Measurements from ENCODE around the gene MSANTD2. TPM values are rescaled to one million over a fixed set of nuclear protein-coding genes. Genes with fewer than 3 reads are reported as not detected.

The MSANTD2 gene
- total RNA-seq, 1 experiment from 2014 or later = 15.3 TPM

DNA sequence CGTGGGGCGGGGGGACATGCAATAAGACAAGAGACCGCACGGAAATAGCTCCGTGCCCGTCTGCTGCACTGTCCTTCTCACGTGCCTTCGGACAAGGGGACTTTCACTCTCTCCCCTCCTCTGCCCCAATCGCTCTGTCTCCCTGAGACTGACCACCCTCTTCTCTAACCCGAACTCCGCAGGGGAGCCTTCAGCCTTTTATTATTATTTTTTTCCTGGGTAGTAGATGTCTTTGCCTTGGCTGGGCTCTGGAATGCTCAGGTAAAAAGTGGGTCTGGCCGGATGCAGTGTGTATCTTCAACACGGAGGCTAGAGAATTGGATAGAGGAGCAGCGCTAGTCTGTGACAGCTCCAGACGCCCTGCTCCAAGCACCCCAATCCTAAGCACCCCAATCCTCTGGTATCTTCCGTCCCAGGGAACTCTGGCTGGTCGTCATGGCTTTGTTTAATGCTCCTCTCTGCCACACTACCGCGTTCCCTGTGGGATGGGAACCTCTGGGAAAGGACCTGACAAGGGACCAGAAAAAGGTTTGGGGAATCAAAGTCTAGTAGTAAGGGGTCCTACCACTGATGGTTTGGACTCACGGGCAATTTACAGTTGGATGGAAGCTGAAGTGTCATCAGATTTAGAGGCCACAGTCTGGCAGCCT, 39.9 kb upstream of the MSANTD2 start:
- peaks cover 4% of the 10 kb centered on the region for H3K4me1 Mint-ChIP-seq (ENCODE audit: insufficient read depth, unreplicated experiment)
- ChIA-PET POLR2A (interaction anchor here (0.7 to 0.8 kb wide), 2 partner anchors 10 to 164 kb away, joined by 3 read pairs; no protein-coding TSS in a partner anchor), CTCF (interaction anchor here (0.6 to 9.6 kb wide), 4 partner anchors 40 to 197 kb away, joined by 4 to 201 read pairs (median 56); partner anchors contain the start of gene MSANTD2)
- TF ChIP-seq, protein P1, sequence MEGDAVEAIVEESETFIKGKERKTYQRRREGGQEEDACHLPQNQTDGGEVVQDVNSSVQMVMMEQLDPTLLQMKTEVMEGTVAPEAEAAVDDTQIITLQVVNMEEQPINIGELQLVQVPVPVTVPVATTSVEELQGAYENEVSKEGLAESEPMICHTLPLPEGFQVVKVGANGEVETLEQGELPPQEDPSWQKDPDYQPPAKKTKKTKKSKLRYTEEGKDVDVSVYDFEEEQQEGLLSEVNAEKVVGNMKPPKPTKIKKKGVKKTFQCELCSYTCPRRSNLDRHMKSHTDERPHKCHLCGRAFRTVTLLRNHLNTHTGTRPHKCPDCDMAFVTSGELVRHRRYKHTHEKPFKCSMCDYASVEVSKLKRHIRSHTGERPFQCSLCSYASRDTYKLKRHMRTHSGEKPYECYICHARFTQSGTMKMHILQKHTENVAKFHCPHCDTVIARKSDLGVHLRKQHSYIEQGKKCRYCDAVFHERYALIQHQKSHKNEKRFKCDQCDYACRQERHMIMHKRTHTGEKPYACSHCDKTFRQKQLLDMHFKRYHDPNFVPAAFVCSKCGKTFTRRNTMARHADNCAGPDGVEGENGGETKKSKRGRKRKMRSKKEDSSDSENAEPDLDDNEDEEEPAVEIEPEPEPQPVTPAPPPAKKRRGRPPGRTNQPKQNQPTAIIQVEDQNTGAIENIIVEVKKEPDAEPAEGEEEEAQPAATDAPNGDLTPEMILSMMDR (IDR thresholded peaks at IDR 0.05; ENCODE audit: unreplicated experiment) = no peak
- no peak for DNase-seq (ENCODE audit: unreplicated experiment)
- intact Hi-C loops (cut with micrococcal nuclease) = loop anchor here (10.0 kb wide), 1 partner anchor 435 kb away; no protein-coding TSS in a partner anchor
- H3K4me3 Mint-ChIP-seq (ENCODE audit: unreplicated experiment) = no peak overlapping the region
- H3K36me3 Mint-ChIP-seq (ENCODE audit: insufficient read depth, unreplicated experiment) = peaks cover 5% of the 10 kb centered on the region
- no TSS peak for BruUV-seq (replicated peaks)
- peaks cover 53% of the 10 kb centered on the region for H3K27me3 Mint-ChIP-seq (ENCODE audit: insufficient read depth, unreplicated experiment)
- H3K9me3 Mint-ChIP-seq (ENCODE audit: unreplicated experiment) = no peaks in the 10 kb centered on the region
- no peak overlapping the region for H3K27ac Mint-ChIP-seq (ENCODE audit: low read depth, unreplicated experiment)

DNA sequence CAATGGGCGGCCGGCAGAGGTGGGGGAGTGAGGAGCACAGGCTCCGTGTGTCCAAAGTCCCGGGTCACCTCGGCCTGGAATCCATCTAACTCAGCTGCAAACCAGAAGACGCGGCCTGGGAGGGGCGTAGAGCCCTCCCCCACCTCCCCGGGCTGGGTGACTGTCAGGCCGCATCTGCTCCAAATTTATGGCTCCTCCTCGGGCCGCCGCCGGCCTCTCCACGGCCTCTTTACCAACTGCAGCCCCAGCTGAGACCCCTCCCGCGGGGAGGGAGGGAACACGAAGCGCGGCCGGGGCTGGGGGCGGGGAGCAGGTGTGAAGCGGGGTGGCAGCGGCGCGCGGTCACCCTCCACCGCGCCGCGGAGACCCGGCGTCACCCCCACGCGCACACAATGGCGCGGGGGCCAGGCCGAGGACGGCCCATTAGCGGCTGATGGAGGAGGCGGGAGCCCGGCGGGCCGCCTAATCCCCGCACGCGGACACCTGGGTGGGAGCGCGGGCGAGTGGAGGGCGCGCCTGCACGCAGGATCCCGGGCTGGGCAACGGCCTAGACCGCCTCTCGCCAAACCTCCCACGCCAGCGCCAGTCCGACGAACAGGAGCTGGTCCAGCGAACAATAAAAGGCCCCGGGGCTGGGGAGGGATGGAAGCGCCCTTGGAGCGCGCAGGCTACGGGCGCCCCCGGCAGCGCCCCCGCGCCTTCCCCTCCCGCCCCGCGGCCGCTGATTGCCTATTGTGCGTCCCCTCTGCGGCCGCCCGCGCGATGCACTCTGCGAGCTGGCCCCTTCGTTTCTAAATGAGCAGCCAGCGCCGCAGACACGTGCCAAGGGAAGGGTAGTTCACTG, 39.1 kb upstream of the MSANTD2 start:
- H3K9me3 Mint-ChIP-seq (ENCODE audit: unreplicated experiment) = no peaks in the 10 kb centered on the region
- BruUV-seq (replicated peaks) = no TSS peak
- H3K4me3 Mint-ChIP-seq (ENCODE audit: unreplicated experiment) = no peak overlapping the region
- peaks cover 4% of the 10 kb centered on the region for H3K4me1 Mint-ChIP-seq (ENCODE audit: insufficient read depth, unreplicated experiment)
- peaks cover 5% of the 10 kb centered on the region for H3K36me3 Mint-ChIP-seq (ENCODE audit: insufficient read depth, unreplicated experiment)
- ChIA-PET CTCF (interaction anchor here (0.6 to 9.6 kb wide), 7 partner anchors 39 to 196 kb away, joined by 3 to 201 read pairs (median 45); partner anchors contain the start of genes ESAM and MSANTD2), POLR2A (interaction anchor here (0.8 kb wide), 1 partner anchor 11 kb away, joined by 3 read pairs; no protein-coding TSS in a partner anchor)
- intact Hi-C loops (cut with micrococcal nuclease) = loop anchor here (10.0 kb wide), 1 partner anchor 435 kb away; no protein-coding TSS in a partner anchor
- no peak for DNase-seq (ENCODE audit: unreplicated experiment)
- H3K27me3 Mint-ChIP-seq (ENCODE audit: insufficient read depth, unreplicated experiment) = peaks cover 45% of the 10 kb centered on the region
- TF ChIP-seq, protein P1 (IDR thresholded peaks at IDR 0.05; ENCODE audit: unreplicated experiment) = no peak
- H3K27ac Mint-ChIP-seq (ENCODE audit: low read depth, unreplicated experiment) = no peak overlapping the region

DNA sequence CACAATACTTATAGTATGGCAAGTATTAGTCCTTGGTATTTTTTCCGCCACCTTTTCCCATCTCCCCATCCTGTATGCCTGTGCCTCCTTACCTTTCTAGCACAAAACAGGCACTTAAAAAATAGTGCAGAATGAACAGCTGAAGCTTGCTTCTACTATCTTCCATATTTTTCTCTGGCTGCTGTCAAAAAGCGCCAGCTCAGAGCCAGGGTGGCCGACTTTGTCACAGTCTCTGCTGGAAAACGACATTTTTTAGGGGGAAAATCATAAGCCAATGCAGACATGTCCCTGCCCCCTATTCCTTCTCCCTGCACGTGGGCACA, 38.6 kb upstream of the MSANTD2 start:
- Mint-ChIP-seq H3K27ac (ENCODE audit: low read depth, unreplicated experiment) (no peak overlapping the region), H3K9me3 (ENCODE audit: unreplicated experiment) (no peaks in the 10 kb centered on the region), H3K4me1 (ENCODE audit: insufficient read depth, unreplicated experiment) (peaks cover 4% of the 10 kb centered on the region), H3K36me3 (ENCODE audit: insufficient read depth, unreplicated experiment) (peaks cover 5% of the 10 kb centered on the region), H3K27me3 (ENCODE audit: insufficient read depth, unreplicated experiment) (peaks cover 40% of the 10 kb centered on the region), H3K4me3 (ENCODE audit: unreplicated experiment) (no peak overlapping the region)
- TF ChIP-seq, protein P1 (IDR thresholded peaks at IDR 0.05; ENCODE audit: unreplicated experiment) = no peak
- intact Hi-C loops (cut with micrococcal nuclease) = loop anchor here (10.0 kb wide), 1 partner anchor 434 kb away; no protein-coding TSS in a partner anchor
- CTCF ChIA-PET = interaction anchor here (0.6 to 9.6 kb wide), 15 partner anchors 35 to 208 kb away, joined by 3 to 201 read pairs (median 7); partner anchors contain the start of genes ESAM and MSANTD2
- BruUV-seq (replicated peaks) = no TSS peak
- POLR2A ChIA-PET = interaction anchor here (1.2 kb wide), 1 partner anchor 170 kb away, joined by 8 read pairs; no protein-coding TSS in a partner anchor
- no peak for DNase-seq (ENCODE audit: unreplicated experiment)

DNA sequence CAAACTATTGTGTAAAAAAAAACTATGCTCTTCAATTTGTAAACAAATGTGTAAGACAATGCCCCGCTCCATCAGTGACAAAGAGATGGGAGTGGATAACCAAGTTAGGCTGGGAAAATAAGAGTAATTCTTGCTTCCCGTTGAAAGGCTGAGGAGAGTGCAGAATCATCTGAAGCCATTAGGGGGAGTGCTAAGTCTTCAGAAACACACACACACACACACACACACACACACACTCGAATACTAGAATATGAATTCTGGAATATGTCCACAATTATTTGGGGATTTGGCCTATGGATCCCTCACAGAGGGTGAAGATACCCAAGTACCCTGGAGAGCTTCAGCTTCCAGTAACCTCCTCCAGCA, 37.3 kb upstream of the MSANTD2 start:
- DNase-seq (ENCODE audit: unreplicated experiment) = peak; percentile 80
- Mint-ChIP-seq H3K4me1 (ENCODE audit: insufficient read depth, unreplicated experiment) (peaks cover 4% of the 10 kb centered on the region), H3K36me3 (ENCODE audit: insufficient read depth, unreplicated experiment) (peaks cover 5% of the 10 kb centered on the region), H3K27ac (ENCODE audit: low read depth, unreplicated experiment) (no peak overlapping the region), H3K27me3 (ENCODE audit: insufficient read depth, unreplicated experiment) (peaks cover 27% of the 10 kb centered on the region), H3K4me3 (ENCODE audit: unreplicated experiment) (no peak overlapping the region), H3K9me3 (ENCODE audit: unreplicated experiment) (no peaks in the 10 kb centered on the region)
- intact Hi-C loops (cut with micrococcal nuclease) = loop anchor here (1.0 to 10.0 kb wide), 8 partner anchors 29 to 433 kb away; partner anchors contain the start of genes MSANTD2, SIAE and SPA17
- ChIA-PET CTCF (interaction anchor here (0.6 to 9.6 kb wide), 50 partner anchors 8 to 1933 kb away, joined by 3 to 201 read pairs (median 4); partner anchors contain the start of genes ESAM, MSANTD2 and SIAE), POLR2A (interaction anchor here (0.7 to 3.3 kb wide), 7 partner anchors 24 to 168 kb away, joined by 3 to 19 read pairs (median 6); no protein-coding TSS in a partner anchor)
- no TSS peak for BruUV-seq (replicated peaks)
- TF ChIP-seq, protein P1 (IDR thresholded peaks at IDR 0.05; ENCODE audit: unreplicated experiment) = peak; percentile 26
